Liver (tissue), 9 donors: ENCODE data around the gene BACH2. TPM values are rescaled to one million over a fixed set of nuclear protein-coding genes. Genes with fewer than 3 reads are reported as not detected.
"Not testable (repeated sequence)": the region's sequence is repeated elsewhere in the genome, so short reads cannot be mapped to it uniquely, and the experiment has no call there.

Source experiments
- DNase-seq: peaks from one replicate; pipeline ENCODE4 v3.0.0-alpha.2; 2017; ENCODE audit warnings: low spot score
- H3K27ac ChIP-seq, 2 donors: one replicate each; pipeline ENCODE4 v1.7.0; 2013; ENCODE audit warnings: inconsistent platforms in 2 of 2, low read length in 2 of 2, control low read depth in 1 of 2, low read depth in 1 of 2, mild to moderate bottlenecking in 1 of 2
- H3K27me3 ChIP-seq, 4 donors: one replicate each; pipeline versions ENCODE4 v1.6.1 to v1.7.0; 2013; ENCODE audit warnings: low read length in 3 of 4, inconsistent platforms in 1 of 4, mild to moderate bottlenecking in 1 of 4, moderate library complexity in 1 of 4; ENCODE audit not compliant: control insufficient read depth in 4 of 4, insufficient read depth in 4 of 4
- H3K36me3 ChIP-seq, 4 donors: one replicate each; pipeline versions ENCODE4 v1.6.1 to v1.7.0; 2013; ENCODE audit warnings: low read length in 3 of 4, mild to moderate bottlenecking in 3 of 4, low read depth in 1 of 4, moderate library complexity in 1 of 4; ENCODE audit not compliant: control insufficient read depth in 4 of 4, insufficient read depth in 3 of 4
- H3K4me1 ChIP-seq, 4 donors: one replicate each; pipeline versions ENCODE4 v1.6.1 to v1.7.0; 2013; ENCODE audit warnings: low read length in 3 of 4, mild to moderate bottlenecking in 3 of 4, moderate library complexity in 1 of 4; ENCODE audit not compliant: control insufficient read depth in 4 of 4, insufficient read depth in 4 of 4
- H3K4me3 ChIP-seq, 3 donors: one replicate each; pipeline versions ENCODE4 v1.6.1 to v1.7.0; 2013; ENCODE audit warnings: low read length in 3 of 3, control low read depth in 1 of 3, low read depth in 1 of 3, mild to moderate bottlenecking in 1 of 3
- H3K9ac ChIP-seq, 2 donors: one replicate each; pipeline ENCODE4 v1.7.0; 2013; ENCODE audit warnings: low read length in 2 of 2, mild to moderate bottlenecking in 2 of 2, moderate library complexity in 2 of 2, control low read depth in 1 of 2, low read depth in 1 of 2
- H3K9me3 ChIP-seq, 4 donors: one replicate each; pipeline versions ENCODE4 v1.6.1 to v1.7.0; 2013; ENCODE audit warnings: low read length in 3 of 4; ENCODE audit not compliant: control insufficient read depth in 4 of 4
- HNF4A ChIP-seq, 2 donors: conservative IDR thresholded peaks; 2 replicates each; pipeline ENCODE4 v1.6.1; 2016; ENCODE audit warnings: antibody characterized with exemption in 2 of 2, mild to moderate bottlenecking in 2 of 2
- MAX ChIP-seq: IDR thresholded peaks from 2 replicates; pipeline ENCODE4 v1.6.1; 2016; ENCODE audit warnings: antibody characterized with exemption
- REST ChIP-seq: IDR thresholded peaks from 2 replicates; pipeline ENCODE4 v1.6.1; 2016; ENCODE audit warnings: antibody characterized with exemption, mild to moderate bottlenecking
- RXRA ChIP-seq, 2 donors: IDR thresholded peaks; 2 replicates each; pipeline ENCODE4 v1.6.1; 2017 to 2018; ENCODE audit warnings: antibody characterized with exemption in 2 of 2, mild to moderate bottlenecking in 1 of 2
- SP1 ChIP-seq: IDR thresholded peaks from 2 replicates; pipeline ENCODE4 v1.6.1; 2018; ENCODE audit warnings: antibody characterized with exemption, mild to moderate bottlenecking
- WGBS: extraction: QIAGEN DNeasy Blood & Tissue Kit; methylation state at CpG from one replicate; pipeline ENCODE4 v1.1.7; 2013; 5-methylcytosine and 5-hydroxymethylcytosine counted together
- polyA plus RNA-seq, 2 donors: library from polyadenylated mRNA; stranded (reverse) in 1 of 2; unstranded in 1 of 2; fragments of 200-250 nt in 1 of 2; fragments of >200 nt in 1 of 2; fragmentation: Nextera tagmentation in 1 of 2; extraction: Ambion mirVana in 1 of 2; gene quantifications; one replicate each; pipeline versions ENCODE4 v1.2.1 to v1.2.3, GENCODE V29; 2013 to 2015
- total RNA-seq, 2 donors: library from RNA; depleted of rRNA; stranded (reverse); fragments of >200 nt; gene quantifications; one replicate each; pipeline ENCODE4 v1.2.3, GENCODE V29; 2014
- TF ChIP-seq, protein P1 (sequence below): IDR thresholded peaks from 2 replicates; pipeline ENCODE4 v1.6.1; 2016; ENCODE audit warnings: antibody characterized with exemption
- donor health status: healthy.
- donor health status: healthy.
- donor health status: healthy.
- donor health status: healthy.
- donor health status: healthy.

Gene BACH2
- total and polyA plus RNA-seq, 4 donors = 1.9 to 3.7 (median 1.9) TPM

GRCh38 chr6:89895276-89895874, 401.3 kb downstream of the BACH2 start:
- Histone ChIP-seq H3K9me3 (no peaks in the 10 kb centered on the region), H3K4me1 (no peaks in the 10 kb centered on the region), H3K27ac (no peak overlapping the region), H3K4me3 (no peak overlapping the region), H3K36me3 (no peaks in the 10 kb centered on the region), H3K27me3 (peaks cover 0 to 4% (median 1%) of the 10 kb centered on the region in 4 donors), H3K9ac (no peak overlapping the region)
- no peak for DNase-seq
- 44% methylated on average over 8 of the region's 8 CpGs for WGBS
- TF ChIP-seq HNF4A (conservative IDR thresholded peaks at IDR 0.05) = no peak
- peak; percentile 99 for TF ChIP-seq REST

- TF ChIP-seq MAX (no peak), RXRA (IDR thresholded peaks at IDR 0.05) (no peak), SP1 (no peak)
- TF ChIP-seq, protein P1, sequence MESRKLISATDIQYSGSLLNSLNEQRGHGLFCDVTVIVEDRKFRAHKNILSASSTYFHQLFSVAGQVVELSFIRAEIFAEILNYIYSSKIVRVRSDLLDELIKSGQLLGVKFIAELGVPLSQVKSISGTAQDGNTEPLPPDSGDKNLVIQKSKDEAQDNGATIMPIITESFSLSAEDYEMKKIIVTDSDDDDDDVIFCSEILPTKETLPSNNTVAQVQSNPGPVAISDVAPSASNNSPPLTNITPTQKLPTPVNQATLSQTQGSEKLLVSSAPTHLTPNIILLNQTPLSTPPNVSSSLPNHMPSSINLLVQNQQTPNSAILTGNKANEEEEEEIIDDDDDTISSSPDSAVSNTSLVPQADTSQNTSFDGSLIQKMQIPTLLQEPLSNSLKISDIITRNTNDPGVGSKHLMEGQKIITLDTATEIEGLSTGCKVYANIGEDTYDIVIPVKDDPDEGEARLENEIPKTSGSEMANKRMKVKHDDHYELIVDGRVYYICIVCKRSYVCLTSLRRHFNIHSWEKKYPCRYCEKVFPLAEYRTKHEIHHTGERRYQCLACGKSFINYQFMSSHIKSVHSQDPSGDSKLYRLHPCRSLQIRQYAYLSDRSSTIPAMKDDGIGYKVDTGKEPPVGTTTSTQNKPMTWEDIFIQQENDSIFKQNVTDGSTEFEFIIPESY = no peak
- no peaks in the 10 kb centered on the region for H3K9me3 ChIP-seq
- no peak for DNase-seq
- no peak within 1 kb of the TSS for H3K27ac ChIP-seq
- peaks cover 0 to 4% (median 1%) of the 10 kb centered on the region in 4 donors for H3K27me3 ChIP-seq
- H3K4me3 ChIP-seq = no peak within 1 kb of the TSS
- H3K4me1 ChIP-seq = no peaks in the 10 kb centered on the region
- WGBS = 93% methylated on average over 1 of the region's 1 CpG
- H3K36me3 ChIP-seq = no peaks in the 10 kb centered on the region
- no peak within 1 kb of the TSS for H3K9ac ChIP-seq
These were observed 402.5 kb downstream of the BACH2 start, which contains the start of gene GJA10 for GRCh38 chr6:89894169-89894568. GJA10 (plus strand) TSS chr6:89894469; CDS start chr6:89894469, 0 bp downstream.

- H3K9ac ChIP-seq, H3K36me3 ChIP-seq, H3K4me3 ChIP-seq, H3K27me3 ChIP-seq, H3K4me1 ChIP-seq, DNase-seq, H3K27ac ChIP-seq, H3K9me3 ChIP-seq: not testable (repeated sequence)
- 77% methylated on average over 8 of the region's 8 CpGs for WGBS
These were observed 404.1 kb downstream of the BACH2 start for GRCh38 chr6:89892577-89892976.

DNA sequence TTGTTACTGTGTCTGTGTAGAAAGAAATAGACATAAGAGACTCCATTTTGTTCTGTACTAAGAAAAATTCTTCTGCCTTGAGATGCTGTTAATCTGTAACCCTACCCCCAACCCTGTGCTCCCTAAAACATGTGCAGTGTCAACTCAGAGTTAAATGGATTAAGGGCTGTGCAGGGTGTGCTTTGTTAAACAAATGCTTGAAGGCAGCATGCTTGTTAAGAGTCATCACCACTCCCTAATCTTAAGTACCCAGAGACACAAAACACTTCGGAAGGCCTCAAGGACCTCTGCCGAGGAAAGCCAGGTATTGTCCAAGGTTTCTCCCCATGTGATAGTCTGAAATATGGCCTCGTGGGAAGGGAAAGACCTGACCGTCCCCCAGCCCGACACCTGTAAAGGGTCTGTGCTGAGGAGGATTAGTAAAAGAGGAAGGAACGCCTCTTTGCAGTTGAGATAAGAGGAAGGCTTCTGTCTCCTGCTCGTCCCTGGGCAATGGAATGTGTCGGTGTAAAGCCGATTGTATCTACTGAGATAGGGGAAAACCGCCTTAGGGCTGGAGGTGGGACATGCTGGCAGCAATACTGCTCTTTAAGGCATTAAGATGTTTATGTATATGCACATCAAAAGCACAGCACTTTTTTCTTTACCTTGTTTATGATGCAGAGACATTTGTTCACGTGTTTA, 405.7 kb downstream of the BACH2 start:
- WGBS = 18% methylated on average over 11 of the region's 11 CpGs
- not testable (repeated sequence) for H3K4me3 ChIP-seq, H3K27me3 ChIP-seq, H3K9me3 ChIP-seq, H3K36me3 ChIP-seq, H3K4me1 ChIP-seq, DNase-seq, H3K9ac ChIP-seq, H3K27ac ChIP-seq
